Gastrocnemius medialis (tissue), 4 donors: Measurements from ENCODE around the gene CDKN2D. TPM values are rescaled to one million over a fixed set of nuclear protein-coding genes. Genes with fewer than 3 reads are reported as not detected.

Experiments
- ATAC-seq, 2 donors: fragments of 150-250 bp; one replicate each; pipeline ENCODE4 v1.9.1; 2016
- DNase-seq, 2 donors: peaks; one replicate each; pipeline ENCODE4 v3.0.0-alpha.2; 2019
- H3K27ac ChIP-seq, 4 donors: fragments of 200-600 bp; sonication (generic); 1 replicate in 1 of 4; 2 replicates in 3 of 4; pipeline ENCODE4 v1.5.1; 2016 to 2018; ENCODE audit warnings: mild to moderate bottlenecking in 2 of 4, moderate library complexity in 1 of 4
- H3K27me3 ChIP-seq, 3 donors: fragments of 200-600 bp; sonication (generic) in 2 of 3; 1 replicate in 1 of 3; 2 replicates in 2 of 3; pipeline versions ENCODE4 v1.5.1 to v1.6.0; 2016 to 2019; ENCODE audit warnings: mild to moderate bottlenecking in 1 of 3, moderate library complexity in 1 of 3
- H3K36me3 ChIP-seq, 2 donors: fragments of 200-600 bp; sonication (generic) in 1 of 2; one replicate each; pipeline ENCODE4 v1.5.1; 2017 to 2018
- H3K4me1 ChIP-seq, 2 donors: fragments of 200-600 bp; sonication (generic) in 1 of 2; one replicate each; pipeline ENCODE4 v1.5.1; 2016 to 2017; ENCODE audit warnings: mild to moderate bottlenecking in 2 of 2
- H3K4me3 ChIP-seq, 4 donors: fragments of 200-600 bp; sonication (generic) in 3 of 4; 1 replicate in 1 of 4; 2 replicates in 3 of 4; pipeline ENCODE4 v1.5.1; 2016 to 2019; ENCODE audit warnings: mild to moderate bottlenecking in 2 of 4
- H3K9me3 ChIP-seq, 3 donors: fragments of 200-600 bp; sonication (generic) in 2 of 3; 1 replicate in 1 of 3; 2 replicates in 2 of 3; pipeline ENCODE4 v1.5.1; 2016 to 2019
- POLR2A ChIP-seq, 2 donors: fragments of 450-650 bp; IDR thresholded peaks; one replicate each; pipeline ENCODE4 v1.6.1; 2017; ENCODE audit warnings: antibody characterized with exemption in 2 of 2, mild to moderate bottlenecking in 2 of 2, moderate library complexity in 2 of 2
- in situ Hi-C, 4 donors: fragments of 200-750 bp; cut with MboI; loops; one replicate each; pipeline versions ENCODE4 v1.15.0 to v1.8.0; 2017; ENCODE audit warnings: low sequenced_read_pairs in 4 of 4
- intact Hi-C: fragments of 100-400 bp; cut with DNase I; formaldehyde crosslinking; loops from one replicate; pipeline ENCODE4 v1.15.1; 2023; ENCODE audit warnings: low total_unique reads
- total RNA-seq, 4 donors: library from RNA; depleted of rRNA; stranded (reverse); fragments of >200 nt; gene quantifications; one replicate each; pipeline versions ENCODE4 v1.1.0 to v1.2.3, GENCODE V29; 2016
- TF ChIP-seq, protein P1 (sequence below), 5 experiments: fragments of 450-650 bp in 3 of 5; fragments of 200-600 bp in 2 of 5; sonication (generic) in 2 of 5; IDR thresholded peaks in 4 of 5; conservative IDR thresholded peaks in 1 of 5; 1 replicate in 4 of 5; 2 replicates in 1 of 5; pipeline ENCODE4 v1.5.1; 2016 to 2019; ENCODE audit warnings: antibody characterized with exemption in 5 of 5, mild to moderate bottlenecking in 3 of 5, moderate library complexity in 3 of 5

Gene CDKN2D
- total RNA-seq, 4 donors from 2014 or later, result 7.3 to 18.1 (median 13.4) TPM

DNA sequence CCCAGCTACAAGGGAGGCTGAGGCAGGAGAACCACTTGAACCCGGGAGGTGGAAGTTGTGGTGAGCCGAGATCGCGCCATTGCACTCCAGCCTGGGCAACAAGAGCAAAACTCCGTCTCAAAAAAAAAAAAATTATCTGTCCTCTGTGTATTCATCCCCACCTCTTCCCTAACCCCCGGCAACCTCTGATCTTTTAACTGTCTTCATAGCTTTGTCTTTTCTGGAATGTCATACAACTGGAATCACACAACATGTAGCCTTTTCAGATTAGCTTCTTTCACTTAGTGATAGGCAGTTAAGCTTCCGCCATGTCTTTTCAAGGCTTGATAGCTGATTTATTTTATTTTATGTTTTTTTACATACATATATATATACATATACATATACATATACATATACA lies 43.1 kb downstream of the CDKN2D start:
- TF ChIP-seq, protein P1, sequence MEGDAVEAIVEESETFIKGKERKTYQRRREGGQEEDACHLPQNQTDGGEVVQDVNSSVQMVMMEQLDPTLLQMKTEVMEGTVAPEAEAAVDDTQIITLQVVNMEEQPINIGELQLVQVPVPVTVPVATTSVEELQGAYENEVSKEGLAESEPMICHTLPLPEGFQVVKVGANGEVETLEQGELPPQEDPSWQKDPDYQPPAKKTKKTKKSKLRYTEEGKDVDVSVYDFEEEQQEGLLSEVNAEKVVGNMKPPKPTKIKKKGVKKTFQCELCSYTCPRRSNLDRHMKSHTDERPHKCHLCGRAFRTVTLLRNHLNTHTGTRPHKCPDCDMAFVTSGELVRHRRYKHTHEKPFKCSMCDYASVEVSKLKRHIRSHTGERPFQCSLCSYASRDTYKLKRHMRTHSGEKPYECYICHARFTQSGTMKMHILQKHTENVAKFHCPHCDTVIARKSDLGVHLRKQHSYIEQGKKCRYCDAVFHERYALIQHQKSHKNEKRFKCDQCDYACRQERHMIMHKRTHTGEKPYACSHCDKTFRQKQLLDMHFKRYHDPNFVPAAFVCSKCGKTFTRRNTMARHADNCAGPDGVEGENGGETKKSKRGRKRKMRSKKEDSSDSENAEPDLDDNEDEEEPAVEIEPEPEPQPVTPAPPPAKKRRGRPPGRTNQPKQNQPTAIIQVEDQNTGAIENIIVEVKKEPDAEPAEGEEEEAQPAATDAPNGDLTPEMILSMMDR (IDR thresholded peaks at IDR 0.05 in 4 of 5, conservative IDR thresholded peaks at IDR 0.05 in 1 of 5), result no peak
- no peak for TF ChIP-seq POLR2A (IDR thresholded peaks at IDR 0.05)
- H3K9me3 ChIP-seq, result no peaks in the 10 kb centered on the region
- intact Hi-C loops (no loop called here), in situ Hi-C loops (no loop called here)
- no peak overlapping the region for H3K4me3 ChIP-seq
- H3K27ac ChIP-seq, result no peak overlapping the region
- H3K36me3 ChIP-seq, result no peaks in the 10 kb centered on the region
- no peaks in the 10 kb centered on the region for H3K4me1 ChIP-seq
- no peak for ATAC-seq
- no peak for DNase-seq
- no peaks in the 10 kb centered on the region for H3K27me3 ChIP-seq

DNA sequence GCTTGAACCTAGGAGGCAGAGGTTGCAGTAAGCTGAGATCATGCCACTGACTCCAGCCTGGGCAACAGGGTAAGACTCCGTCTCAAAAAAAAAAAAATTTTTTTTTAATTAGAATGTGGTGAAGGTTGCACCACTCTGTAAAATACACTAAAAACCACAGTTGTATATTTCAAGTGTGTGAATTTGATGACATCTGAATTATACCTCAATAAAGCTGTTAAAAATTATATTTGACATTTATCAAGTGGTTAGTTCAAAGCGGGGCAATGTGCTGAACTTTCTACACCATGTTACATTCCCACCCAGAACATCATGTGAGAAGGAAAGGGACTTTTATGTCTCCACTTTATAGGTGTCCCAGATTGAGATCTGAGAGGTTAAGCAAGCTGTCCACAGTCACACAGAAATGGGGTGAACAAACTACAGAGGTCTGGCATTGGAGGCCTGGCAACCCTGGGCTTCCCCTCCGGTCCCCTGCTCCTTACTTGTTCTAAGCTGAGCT lies 45.6 kb downstream of the CDKN2D start:
- Histone ChIP-seq H3K27me3 (peaks cover 20 to 21% (median 20%) of the 10 kb centered on the region in 3 donors), H3K9me3 (no peaks in the 10 kb centered on the region), H3K4me3 (no peak overlapping the region), H3K36me3 (no peaks in the 10 kb centered on the region), H3K27ac (no peak overlapping the region), H3K4me1 (peaks cover under 1 to 3% of the 10 kb centered on the region in 2 donors)
- in situ Hi-C loops, result no loop called here
- no peak for ATAC-seq
- TF ChIP-seq, protein P1 (IDR thresholded peaks at IDR 0.05 in 4 of 5, conservative IDR thresholded peaks at IDR 0.05 in 1 of 5), result no peak
- TF ChIP-seq POLR2A (IDR thresholded peaks at IDR 0.05), result no peak
- intact Hi-C loops, result no loop called here
- no peak for DNase-seq

DNA sequence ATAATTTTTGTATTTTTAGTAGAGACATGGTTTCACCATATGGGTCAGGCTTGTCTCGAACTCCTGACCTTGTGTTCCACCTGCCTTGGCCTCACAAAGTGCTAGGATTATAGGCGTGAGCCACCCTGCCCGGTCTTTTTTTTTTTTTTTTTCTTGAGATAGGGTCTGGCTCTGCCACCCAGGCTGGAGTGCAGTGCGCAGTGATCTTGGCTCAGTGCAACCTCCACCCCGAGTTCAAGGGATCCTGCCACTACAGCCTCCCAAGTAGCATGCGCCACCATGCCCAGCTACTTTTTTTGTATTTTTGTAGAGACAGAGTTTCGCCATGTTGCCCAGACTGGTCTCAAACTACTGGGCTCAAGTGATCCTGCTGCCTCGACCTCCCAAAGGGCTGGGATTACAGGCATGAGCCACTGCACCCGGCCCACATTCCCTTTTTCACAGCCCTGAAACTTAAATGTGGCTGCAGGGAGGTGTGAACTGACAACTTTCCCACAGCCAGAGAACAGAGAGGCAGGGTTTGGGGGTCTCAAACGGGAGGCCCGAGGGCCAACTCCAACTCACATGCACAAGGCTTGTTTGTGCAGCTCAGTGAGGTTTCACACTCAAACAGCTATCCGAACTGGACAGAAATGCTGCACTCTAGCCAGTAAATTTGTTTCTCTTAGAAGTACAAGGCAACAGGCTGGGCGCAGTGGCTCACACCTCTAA lies 47.2 kb downstream of the CDKN2D start:
- Histone ChIP-seq H3K9me3 (no peaks in the 10 kb centered on the region), H3K27ac (no peak overlapping the region), H3K36me3 (no peaks in the 10 kb centered on the region), H3K27me3 (peaks cover 35% of the 10 kb centered on the region in 3 donors), H3K4me3 (no peak overlapping the region), H3K4me1 (peaks cover 3 to 8% of the 10 kb centered on the region in 2 donors)
- DNase-seq (no peak), ATAC-seq (no peak)
- no peak for TF ChIP-seq POLR2A (IDR thresholded peaks at IDR 0.05)
- TF ChIP-seq, protein P1 (IDR thresholded peaks at IDR 0.05 in 4 of 5, conservative IDR thresholded peaks at IDR 0.05 in 1 of 5), result no peak
- in situ Hi-C loops (no loop called here), intact Hi-C loops (no loop called here)

DNA sequence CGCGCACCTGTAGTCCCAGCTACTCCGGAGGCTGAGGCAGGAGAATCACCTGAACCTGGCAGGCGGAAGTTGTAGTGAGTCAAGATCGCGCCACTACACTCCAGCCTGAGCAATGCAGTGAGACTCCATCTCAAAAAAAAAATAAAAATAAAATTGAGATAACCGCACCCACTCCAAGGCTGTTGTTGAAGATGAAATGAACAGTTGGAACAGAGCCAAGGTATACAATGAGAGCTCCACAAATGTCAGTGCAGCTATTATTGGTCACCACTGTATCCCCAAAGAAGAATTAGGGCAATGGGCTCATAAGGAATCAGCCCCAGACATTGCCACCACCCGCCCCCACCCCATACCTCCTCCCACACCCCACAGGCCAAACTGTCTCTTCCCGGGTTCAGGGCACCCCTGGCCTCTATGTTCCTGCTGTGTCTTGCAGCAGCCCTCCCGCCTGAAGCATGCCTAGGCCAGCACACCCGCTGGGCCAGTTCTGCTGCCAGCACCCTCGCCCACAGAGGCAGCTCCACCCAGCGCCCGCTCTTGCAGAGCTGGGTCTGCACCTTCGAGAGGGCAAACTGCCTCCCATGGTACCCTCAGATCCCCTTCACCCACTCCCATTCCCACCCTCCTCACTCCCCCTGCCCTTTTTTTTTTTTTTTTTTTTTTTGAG lies 48.0 kb downstream of the CDKN2D start:
- intact Hi-C loops, result no loop called here
- Histone ChIP-seq H3K27me3 (peaks cover 40 to 41% (median 41%) of the 10 kb centered on the region in 3 donors), H3K4me1 (peaks cover 3 to 8% of the 10 kb centered on the region in 2 donors), H3K9me3 (no peaks in the 10 kb centered on the region), H3K27ac (no peak overlapping the region), H3K4me3 (no peak overlapping the region), H3K36me3 (no peaks in the 10 kb centered on the region)
- ATAC-seq (no peak), DNase-seq (no peak)
- in situ Hi-C loops, result no loop called here
- TF ChIP-seq POLR2A (IDR thresholded peaks at IDR 0.05), result no peak
- TF ChIP-seq, protein P1 (IDR thresholded peaks at IDR 0.05 in 4 of 5, conservative IDR thresholded peaks at IDR 0.05 in 1 of 5), result no peak
